Rectal smooth muscle tissue (tissue), 1 donor: ENCODE results near the gene NDUFS6.
A peak's percentile ranks its signal among the peaks of the same experiment; 100 is the strongest.

Experiments
- H3K27ac ChIP-seq: one replicate; pipeline ENCODE4 v1.7.0; 2013; ENCODE audit warnings: low read depth, low read length, inconsistent platforms
- H3K27me3 ChIP-seq: one replicate; pipeline ENCODE4 v1.7.0; 2013; ENCODE audit warnings: low read length; ENCODE audit not compliant: control insufficient read depth, insufficient read depth
- H3K36me3 ChIP-seq: one replicate; pipeline ENCODE4 v1.7.0; 2013; ENCODE audit warnings: low read length; ENCODE audit not compliant: control insufficient read depth, insufficient read depth
- H3K4me1 ChIP-seq: one replicate; pipeline ENCODE4 v1.7.0; 2013; ENCODE audit warnings: low read length; ENCODE audit not compliant: control insufficient read depth, insufficient read depth
- H3K4me3 ChIP-seq: one replicate; pipeline ENCODE4 v1.7.0; 2013; ENCODE audit warnings: low read length
- H3K9ac ChIP-seq: one replicate; pipeline ENCODE4 v1.7.0; 2013; ENCODE audit warnings: low read length

Gene NDUFS6

DNA sequence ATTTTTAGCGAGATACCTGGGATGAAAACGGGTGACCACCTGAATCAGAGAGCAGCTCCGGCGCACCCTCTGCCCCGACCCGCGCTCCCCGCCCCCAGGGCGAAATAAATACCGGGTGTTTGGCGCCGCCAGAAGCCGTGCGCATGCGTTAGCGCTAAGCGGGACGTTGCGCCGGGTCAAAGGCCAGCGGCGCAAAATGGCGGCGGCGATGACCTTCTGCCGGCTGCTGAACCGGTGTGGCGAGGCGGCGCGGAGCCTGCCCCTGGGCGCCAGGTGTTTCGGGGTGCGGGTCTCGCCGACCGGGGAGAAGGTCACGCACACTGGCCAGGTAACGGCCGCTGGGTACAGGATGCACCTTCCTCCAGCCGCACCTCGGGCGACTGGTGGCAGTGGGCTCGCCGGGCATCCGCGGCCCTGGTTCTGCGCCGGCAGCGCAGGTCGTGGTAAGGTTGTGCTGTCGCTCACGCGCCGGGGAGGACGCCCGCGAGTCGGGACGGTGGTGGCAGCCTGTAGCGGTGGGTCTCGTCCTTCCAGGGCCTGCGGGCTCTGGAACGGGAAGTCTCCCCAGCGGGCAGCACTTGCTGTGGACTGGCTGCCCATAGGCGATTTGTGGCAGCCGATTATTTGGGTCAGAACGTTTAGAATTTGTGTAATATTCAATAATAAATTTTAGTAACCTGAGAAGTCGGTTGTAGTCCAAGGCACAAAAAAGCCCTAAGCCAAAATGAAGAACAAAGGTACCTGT, at the start of gene NDUFS6:
Gene NDUFS6 (plus strand): TSS at position 186 of the 745 bp plus-strand sequence. CDS start 11 bp downstream, at position 197.
- Histone ChIP-seq H3K4me1 (peaks cover 8% of the 10 kb centered on the region), H3K36me3 (peaks cover 35% of the 10 kb centered on the region), H3K4me3 (peak within 1 kb of the TSS; percentile 97), H3K27me3 (no peaks in the 10 kb centered on the region), H3K27ac (peak within 1 kb of the TSS; percentile 87), H3K9ac (peak within 1 kb of the TSS; percentile 84)

DNA sequence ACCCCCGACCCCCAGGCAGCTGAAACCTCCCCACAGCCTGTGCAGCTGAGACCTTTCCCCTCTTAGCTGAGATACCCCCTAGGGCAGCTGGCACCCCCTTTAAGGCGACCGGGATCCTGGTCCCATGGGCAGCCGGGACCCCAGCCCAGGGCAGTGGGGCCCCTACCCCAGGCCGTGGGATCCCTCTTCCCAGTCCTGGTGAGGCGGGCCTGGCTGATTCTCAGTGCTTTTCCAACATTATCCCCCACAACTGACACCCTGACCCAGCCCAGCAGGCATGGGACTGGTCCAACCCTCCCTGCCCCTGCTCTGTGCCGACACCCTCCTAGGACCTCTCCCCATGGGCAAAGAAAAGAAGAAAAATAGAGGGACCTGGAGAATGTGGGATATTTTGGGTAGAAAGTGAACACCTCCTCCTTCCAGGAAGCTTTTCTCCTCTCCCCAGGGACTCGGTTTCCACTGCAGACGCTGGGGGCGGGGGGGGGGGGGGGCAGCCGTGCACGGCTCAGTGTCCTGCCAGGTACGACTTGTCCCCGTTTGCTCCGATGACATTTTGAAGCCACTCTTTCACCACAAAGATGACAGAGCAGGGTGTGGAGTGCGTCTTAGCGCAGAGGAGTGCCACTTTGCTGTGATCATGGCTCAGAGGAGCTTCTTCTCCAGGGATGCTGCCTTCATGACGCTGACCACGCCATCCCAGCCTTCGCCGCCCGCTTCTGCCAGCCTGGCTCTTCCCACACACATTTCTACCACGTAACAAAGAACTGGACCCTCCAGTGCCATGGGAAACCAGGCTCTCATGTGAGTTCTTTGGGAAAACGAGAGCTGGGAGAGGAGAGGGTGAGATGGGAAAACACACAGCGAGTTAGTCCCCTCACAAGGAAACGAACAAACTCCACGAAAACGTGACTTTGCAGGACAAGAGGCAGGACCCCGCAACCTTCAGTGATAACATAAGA, 49.1 kb upstream of the NDUFS6 start:
- H3K4me1 ChIP-seq, result no peaks in the 10 kb centered on the region
- no peak overlapping the region for H3K9ac ChIP-seq
- H3K27me3 ChIP-seq, result peaks cover 2% of the 10 kb centered on the region
- no peak overlapping the region for H3K4me3 ChIP-seq
- H3K27ac ChIP-seq, result no peak overlapping the region
- H3K36me3 ChIP-seq, result no peaks in the 10 kb centered on the region

DNA sequence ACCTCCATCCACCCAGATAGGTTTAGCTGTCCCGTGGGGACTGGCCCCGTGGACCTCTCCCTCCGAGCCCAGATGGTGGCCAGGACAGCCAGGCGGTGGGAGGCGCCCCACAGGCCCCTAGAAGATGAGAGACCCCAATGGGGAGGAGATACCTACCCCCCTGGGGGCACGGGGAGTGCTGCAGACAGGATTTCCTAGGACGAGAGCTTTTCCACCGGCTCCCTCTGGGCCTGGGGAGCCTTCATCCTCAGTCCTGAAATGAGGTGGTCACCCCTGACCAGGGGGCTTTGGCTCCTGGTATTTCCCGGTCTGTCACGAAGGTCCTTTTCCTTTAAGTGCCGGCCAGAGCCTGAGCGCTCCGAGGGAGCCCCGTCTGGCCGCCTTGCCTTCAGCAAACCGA, 48.3 kb upstream of the NDUFS6 start:
- Histone ChIP-seq H3K4me1 (no peaks in the 10 kb centered on the region), H3K27me3 (peaks cover 2% of the 10 kb centered on the region), H3K4me3 (no peak overlapping the region), H3K9ac (no peak overlapping the region), H3K36me3 (no peaks in the 10 kb centered on the region), H3K27ac (no peak overlapping the region)

DNA sequence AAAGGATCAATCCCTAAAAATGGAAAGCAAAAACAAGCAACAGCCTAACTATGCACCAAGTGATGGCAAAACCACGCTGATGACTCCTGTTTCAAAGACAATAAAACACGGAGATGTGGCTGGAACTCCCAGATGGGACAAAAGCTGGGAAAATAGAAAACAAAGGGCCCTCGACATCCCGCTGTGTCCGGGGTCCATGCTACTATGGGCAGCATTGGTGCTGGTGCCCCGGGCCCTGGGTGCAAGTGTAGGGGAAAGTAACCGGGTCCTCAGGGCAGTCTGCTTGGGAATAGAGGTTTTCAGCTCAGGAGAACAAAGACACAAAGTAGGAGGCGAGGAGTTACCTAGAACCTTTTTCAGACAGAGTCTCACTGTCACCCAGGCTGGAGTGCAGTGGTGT, 47.7 kb upstream of the NDUFS6 start:
- peaks cover 2% of the 10 kb centered on the region for H3K27me3 ChIP-seq
- H3K4me1 ChIP-seq, result no peaks in the 10 kb centered on the region
- H3K9ac ChIP-seq, result no peak overlapping the region
- no peak overlapping the region for H3K4me3 ChIP-seq
- H3K36me3 ChIP-seq, result no peaks in the 10 kb centered on the region
- no peak overlapping the region for H3K27ac ChIP-seq

DNA sequence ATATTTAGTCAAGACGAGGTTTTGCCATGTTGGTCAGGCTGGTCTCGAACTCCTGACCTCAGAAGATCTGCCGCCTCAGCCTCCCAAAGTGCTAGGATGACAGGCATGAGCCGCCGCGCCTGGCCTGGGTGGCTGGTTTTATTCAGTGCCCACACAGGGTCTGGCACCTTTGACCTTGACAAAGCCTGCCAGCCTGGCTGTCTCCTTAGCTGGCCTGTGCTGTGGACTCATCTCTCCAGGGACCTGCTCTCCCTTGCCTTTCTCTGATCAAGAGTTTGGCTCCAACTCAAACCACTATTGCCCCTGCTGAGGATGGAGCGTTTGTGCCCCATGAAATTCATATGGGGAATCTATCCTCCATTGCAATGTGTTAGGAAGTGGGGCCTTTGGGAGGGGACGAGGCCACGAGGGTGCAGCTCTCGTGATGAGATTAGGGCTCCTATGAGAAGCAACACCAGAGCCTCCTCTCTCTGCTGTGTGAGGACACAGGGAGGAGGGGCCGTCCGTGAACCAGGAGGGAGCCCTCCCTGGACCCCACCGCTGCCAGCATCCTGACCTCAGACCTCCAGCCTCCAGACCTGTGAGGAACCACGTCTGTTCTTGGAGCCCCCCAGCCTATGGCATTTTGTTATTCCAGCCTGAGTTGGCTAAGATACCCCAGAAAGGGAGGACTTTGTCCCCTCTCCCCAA, 46.5 kb upstream of the NDUFS6 start:
- Histone ChIP-seq H3K27ac (no peak overlapping the region), H3K4me3 (no peak overlapping the region), H3K36me3 (no peaks in the 10 kb centered on the region), H3K9ac (no peak overlapping the region), H3K27me3 (peaks cover 2% of the 10 kb centered on the region), H3K4me1 (no peaks in the 10 kb centered on the region)

DNA sequence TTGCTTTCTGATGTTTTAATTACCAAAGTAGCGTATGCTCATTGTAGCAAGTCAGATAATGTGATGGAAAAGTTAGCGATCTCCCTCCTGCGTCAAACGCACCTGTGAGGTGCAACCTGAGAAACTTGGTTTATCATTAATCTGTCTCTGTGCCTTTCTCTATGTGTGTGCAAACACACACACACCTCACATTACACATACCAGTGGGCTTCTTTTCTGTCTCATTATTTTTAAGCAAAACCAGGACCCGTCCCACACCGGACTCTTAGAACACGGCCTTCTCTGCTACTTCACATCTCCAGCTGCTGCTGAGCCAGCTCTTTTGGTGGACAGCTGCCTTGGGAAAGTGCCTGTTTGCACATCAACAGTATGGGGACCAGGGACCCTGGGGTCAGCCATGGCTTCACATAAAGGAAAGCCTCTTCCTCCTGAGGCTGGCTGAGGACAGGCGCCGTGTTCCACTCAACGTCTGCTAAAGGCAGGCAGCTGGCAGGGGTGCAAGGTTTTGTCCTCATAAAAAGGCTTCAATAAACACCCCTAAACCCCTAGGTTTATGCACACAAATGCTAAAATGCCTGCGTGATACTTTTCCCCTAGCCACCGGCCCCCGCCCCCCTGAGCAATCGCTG, 45.8 kb upstream of the NDUFS6 start:
- H3K4me3 ChIP-seq, result no peak overlapping the region

DNA sequence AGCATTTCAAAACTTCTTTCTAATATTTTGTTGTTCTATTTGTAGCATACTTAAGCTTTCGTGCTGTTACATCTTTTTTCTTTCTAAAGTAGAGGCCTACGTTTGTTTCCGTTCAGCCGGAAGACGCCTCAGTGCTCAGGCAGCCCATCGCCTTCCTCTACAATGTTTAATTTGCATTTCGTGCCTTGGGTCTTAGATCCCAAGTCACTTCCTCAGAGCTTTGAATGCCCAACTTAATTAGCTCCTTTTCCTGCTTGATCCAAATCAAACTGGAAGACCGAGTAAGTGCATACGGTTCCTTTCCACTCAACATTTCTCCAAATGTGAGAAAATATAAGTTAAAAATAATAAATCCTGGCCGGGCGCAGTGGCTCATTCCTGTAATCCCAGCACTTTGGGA, 44.7 kb upstream of the NDUFS6 start:
- no peaks in the 10 kb centered on the region for H3K27me3 ChIP-seq
- no peak overlapping the region for H3K27ac ChIP-seq
- H3K36me3 ChIP-seq, result no peaks in the 10 kb centered on the region
- no peak overlapping the region for H3K4me3 ChIP-seq
- H3K4me1 ChIP-seq, result no peaks in the 10 kb centered on the region
- H3K9ac ChIP-seq, result no peak overlapping the region

More for the DNA sequence above, 45.8 kb upstream of the NDUFS6 start:
- Histone ChIP-seq H3K36me3 (no peaks in the 10 kb centered on the region), H3K27me3 (peaks cover under 1% of the 10 kb centered on the region), H3K4me1 (no peaks in the 10 kb centered on the region), H3K27ac (no peak overlapping the region), H3K9ac (no peak overlapping the region)

DNA sequence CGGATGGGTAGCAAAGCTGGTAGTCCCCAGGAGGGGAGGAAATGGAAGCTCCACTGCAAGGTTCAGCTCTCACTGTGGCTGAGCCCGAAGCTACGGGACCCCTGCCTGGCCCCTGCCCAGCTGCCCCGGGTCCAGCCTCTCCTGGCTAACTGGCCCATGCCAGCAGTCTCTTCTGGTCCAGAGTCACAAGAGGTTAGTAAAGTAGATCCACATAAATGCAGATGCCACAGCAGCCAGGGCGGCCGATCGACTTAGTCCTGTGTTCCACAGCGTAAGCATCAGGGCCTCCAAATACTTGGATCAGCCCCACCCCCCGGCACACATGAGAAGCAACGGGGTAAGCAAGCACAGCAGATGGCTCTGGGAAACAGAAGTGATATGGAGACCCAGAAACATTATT, 43.7 kb upstream of the NDUFS6 start:
- no peak overlapping the region for H3K27ac ChIP-seq

DNA sequence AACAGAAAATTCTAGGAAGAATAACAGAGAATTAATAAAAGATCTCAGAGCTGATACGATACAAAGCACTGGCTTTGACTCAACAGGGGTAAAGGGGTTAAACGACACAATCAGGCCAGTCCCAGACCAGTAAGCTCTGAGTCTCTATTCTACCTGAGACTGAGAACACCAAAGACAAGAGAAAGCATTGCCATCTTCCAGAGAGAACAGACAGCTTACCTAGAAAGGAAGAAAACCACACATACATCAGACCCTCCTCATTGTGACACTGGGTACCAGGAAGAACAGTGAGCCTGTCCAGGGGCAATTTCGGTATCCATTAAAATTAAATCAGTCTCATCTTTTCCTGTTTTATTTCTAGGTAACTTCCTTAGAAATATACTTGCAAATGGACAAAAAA, 42.6 kb upstream of the NDUFS6 start:
- Histone ChIP-seq H3K9ac (no peak overlapping the region), H3K36me3 (no peaks in the 10 kb centered on the region), H3K4me3 (no peak overlapping the region), H3K4me1 (no peaks in the 10 kb centered on the region), H3K27me3 (no peaks in the 10 kb centered on the region), H3K27ac (no peak overlapping the region)

More for the DNA sequence above, 43.7 kb upstream of the NDUFS6 start:
- H3K4me1 ChIP-seq, result no peaks in the 10 kb centered on the region
- H3K27me3 ChIP-seq, result no peaks in the 10 kb centered on the region
- no peaks in the 10 kb centered on the region for H3K36me3 ChIP-seq
- H3K9ac ChIP-seq, result no peak overlapping the region
- no peak overlapping the region for H3K4me3 ChIP-seq

DNA sequence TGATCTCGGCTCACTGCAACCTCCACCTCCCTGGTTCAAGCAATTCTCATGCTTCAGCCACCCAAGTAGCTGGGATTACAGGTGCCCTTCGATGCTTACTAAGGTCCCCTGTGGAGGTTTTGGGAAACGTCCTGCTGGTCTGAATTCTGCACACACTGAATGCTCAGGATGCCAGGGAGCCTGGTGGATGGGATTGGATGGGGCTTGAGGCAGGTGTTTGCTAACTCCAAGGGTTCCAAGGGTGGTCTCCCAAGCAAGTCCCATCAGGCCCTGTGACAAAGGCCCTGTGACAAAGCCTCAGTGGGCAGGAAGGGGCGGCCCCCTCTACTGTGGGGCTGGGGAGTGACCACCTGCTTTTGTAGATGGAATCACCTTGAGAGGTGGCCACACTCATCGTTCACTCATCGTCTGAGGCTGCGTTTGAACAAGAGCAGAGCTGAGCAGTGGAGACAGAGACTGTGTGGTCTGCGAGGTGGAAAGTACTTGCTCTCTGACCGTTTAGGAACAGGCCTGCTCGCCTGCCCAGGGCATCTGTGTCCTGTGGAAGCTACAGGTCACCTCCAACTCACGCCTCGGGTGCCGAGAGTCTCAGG, 41.7 kb upstream of the NDUFS6 start:
- H3K27me3 ChIP-seq, result no peaks in the 10 kb centered on the region
- no peaks in the 10 kb centered on the region for H3K4me1 ChIP-seq
- no peaks in the 10 kb centered on the region for H3K36me3 ChIP-seq
- no peak overlapping the region for H3K4me3 ChIP-seq
- H3K9ac ChIP-seq, result no peak overlapping the region
- H3K27ac ChIP-seq, result no peak overlapping the region

DNA sequence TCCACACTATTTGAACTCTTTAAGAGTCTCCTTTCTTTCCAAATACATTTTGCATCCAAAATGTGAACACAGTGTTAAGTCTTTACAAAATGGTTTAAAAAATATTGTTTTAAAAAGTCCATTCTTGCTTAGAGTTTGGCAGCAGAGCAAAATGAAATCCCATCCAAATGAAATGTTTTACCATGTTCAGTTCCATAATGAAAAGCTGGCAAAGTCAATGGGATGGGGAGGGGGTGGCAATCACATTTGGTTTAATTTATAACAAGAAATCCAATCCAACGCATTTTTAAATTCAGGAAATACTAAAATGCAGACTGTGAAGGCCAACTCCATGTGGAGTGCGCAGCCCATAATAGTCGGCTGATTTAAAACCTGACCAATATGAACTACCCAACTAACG, 41.0 kb upstream of the NDUFS6 start:
- no peak overlapping the region for H3K9ac ChIP-seq
- no peak overlapping the region for H3K27ac ChIP-seq
- no peaks in the 10 kb centered on the region for H3K27me3 ChIP-seq
- no peaks in the 10 kb centered on the region for H3K4me1 ChIP-seq
- no peaks in the 10 kb centered on the region for H3K36me3 ChIP-seq
- H3K4me3 ChIP-seq, result no peak overlapping the region
